ENCODE results near the gene PHLDA2. TPM values are rescaled to one million over a fixed set of nuclear protein-coding genes. Genes with fewer than 3 reads are reported as not detected.

PHLDA2 gene
- total RNA-seq, 1 experiment from 2014 or later: 111 TPM

- no peak for TF ChIP-seq CTCF (IDR thresholded peaks at IDR 0.05; ENCODE audit: unreplicated experiment)
These were observed 39.6 kb downstream of the PHLDA2 start for GRCh38 chr11:2889362-2890273.

GRCh38 chr11:2888266-2888968, 40.8 kb downstream of the PHLDA2 start:
- peak; percentile 95 for TF ChIP-seq CTCF (IDR thresholded peaks at IDR 0.05; ENCODE audit: unreplicated experiment)
- CTCF ChIA-PET: interaction anchor here (1.0 to 6.5 kb wide), 3 partner anchors 14 to 356 kb away, joined by 3 to 100 read pairs (median 3); a partner anchor contains a TSS
- Mint-ChIP-seq H3K4me1 (ENCODE audit: low read depth, unreplicated experiment) (peaks cover 15% of the 10 kb centered on the region), H3K27me3 (ENCODE audit: unreplicated experiment) (peaks cover 2% of the 10 kb centered on the region), H3K36me3 (ENCODE audit: insufficient read depth, unreplicated experiment) (peaks cover 29% of the 10 kb centered on the region), H3K9me3 (ENCODE audit: low read depth, unreplicated experiment) (no peaks in the 10 kb centered on the region), H3K27ac (ENCODE audit: unreplicated experiment) (no peak overlapping the region), H3K4me3 (ENCODE audit: low read depth, unreplicated experiment) (no peak overlapping the region)
- BruUV-seq (replicated peaks): no TSS peak
- peak; percentile 94 for DNase-seq
- intact Hi-C loops (cut with micrococcal nuclease; ENCODE audit: unreplicated experiment): loop anchor here (1.0 to 10.0 kb wide), 3 partner anchors 196 to 454 kb away; no protein-coding TSS in a partner anchor

More at GRCh38 chr11:2889362-2890273, 39.6 kb downstream of the PHLDA2 start:
- CTCF ChIA-PET: interaction anchor here (0.6 to 6.5 kb wide), 2 partner anchors 52 to 357 kb away, joined by 4 to 100 read pairs; no protein-coding TSS in a partner anchor
- Mint-ChIP-seq H3K36me3 (ENCODE audit: insufficient read depth, unreplicated experiment) (peaks cover 34% of the 10 kb centered on the region), H3K27ac (ENCODE audit: unreplicated experiment) (no peak overlapping the region), H3K4me3 (ENCODE audit: low read depth, unreplicated experiment) (no peak overlapping the region), H3K27me3 (ENCODE audit: unreplicated experiment) (no peaks in the 10 kb centered on the region), H3K9me3 (ENCODE audit: low read depth, unreplicated experiment) (no peaks in the 10 kb centered on the region), H3K4me1 (ENCODE audit: low read depth, unreplicated experiment) (peaks cover 15% of the 10 kb centered on the region)
- no peak for DNase-seq
- BruUV-seq (replicated peaks): no TSS peak
- intact Hi-C loops (cut with micrococcal nuclease; ENCODE audit: unreplicated experiment): loop anchor here (2.0 to 10.0 kb wide), 2 partner anchors 197 to 455 kb away; no protein-coding TSS in a partner anchor

- BruUV-seq (replicated peaks): no TSS peak
- peaks cover 10% of the 10 kb centered on the region for H3K27me3 Mint-ChIP-seq (ENCODE audit: unreplicated experiment)
- DNase-seq: no peak
- peaks cover 25% of the 10 kb centered on the region for H3K36me3 Mint-ChIP-seq (ENCODE audit: insufficient read depth, unreplicated experiment)
- H3K27ac Mint-ChIP-seq (ENCODE audit: unreplicated experiment): no peak overlapping the region
- peaks cover 12% of the 10 kb centered on the region for H3K4me1 Mint-ChIP-seq (ENCODE audit: low read depth, unreplicated experiment)
- H3K4me3 Mint-ChIP-seq (ENCODE audit: low read depth, unreplicated experiment): no peak overlapping the region
- TF ChIP-seq CTCF (IDR thresholded peaks at IDR 0.05; ENCODE audit: unreplicated experiment): no peak
- intact Hi-C loops (cut with micrococcal nuclease; ENCODE audit: unreplicated experiment): loop anchor here (1.0 to 10.0 kb wide), 3 partner anchors 195 to 453 kb away; no protein-coding TSS in a partner anchor
- CTCF ChIA-PET: interaction anchor here (0.6 to 6.5 kb wide), 4 partner anchors 14 to 355 kb away, joined by 3 to 100 read pairs (median 4); a partner anchor contains a TSS
- H3K9me3 Mint-ChIP-seq (ENCODE audit: low read depth, unreplicated experiment): no peaks in the 10 kb centered on the region
These were observed 41.6 kb downstream of the PHLDA2 start for GRCh38 chr11:2887515-2888195.

- peaks cover 16% of the 10 kb centered on the region for H3K27me3 Mint-ChIP-seq (ENCODE audit: unreplicated experiment)
- H3K4me3 Mint-ChIP-seq (ENCODE audit: low read depth, unreplicated experiment): peak overlapping the region; percentile 16
- no peaks in the 10 kb centered on the region for H3K9me3 Mint-ChIP-seq (ENCODE audit: low read depth, unreplicated experiment)
- no TSS peak for BruUV-seq (replicated peaks)
- DNase-seq: no peak
- CTCF ChIA-PET: interaction anchor here (6.5 kb wide), 1 partner anchor 354 kb away, joined by 100 read pairs; no protein-coding TSS in a partner anchor
- H3K36me3 Mint-ChIP-seq (ENCODE audit: insufficient read depth, unreplicated experiment): peaks cover 18% of the 10 kb centered on the region
- intact Hi-C loops (cut with micrococcal nuclease; ENCODE audit: unreplicated experiment): loop anchor here (10.0 kb wide), 1 partner anchor 452 kb away; no protein-coding TSS in a partner anchor
- TF ChIP-seq CTCF (IDR thresholded peaks at IDR 0.05; ENCODE audit: unreplicated experiment): no peak
- peaks cover 5% of the 10 kb centered on the region for H3K4me1 Mint-ChIP-seq (ENCODE audit: low read depth, unreplicated experiment)
- H3K27ac Mint-ChIP-seq (ENCODE audit: unreplicated experiment): peak overlapping the region; percentile 56
These were observed 42.3 kb downstream of the PHLDA2 start for GRCh38 chr11:2886936-2887335.
